Hematopoietic multipotent progenitor cell (in vitro differentiated cells): ENCODE measurements around the gene TMIGD3. TPM values are rescaled to one million over a fixed set of nuclear protein-coding genes. Genes with fewer than 3 reads are reported as not detected.

Experiments
- DNase-seq, 3 donors: peaks; one replicate each; pipeline ENCODE4 v3.0.0-alpha.2; 2011 to 2015; ENCODE audit warnings: low read depth in 2 of 3, low spot score in 2 of 3
- total RNA-seq: library from RNA; depleted of rRNA; stranded (reverse); fragments of >200 nt; gene quantifications from one replicate; pipeline ENCODE4 v1.2.3, GENCODE V29; 2012

TMIGD3 gene
- total RNA-seq, 1 donor, result 0.27 TPM

- peak in 2 of 3 donors; percentile 35 to 58 for DNase-seq
These were observed 26.6 kb downstream of the TMIGD3 start for GRCh38 chr1:111476761-111477309.

GRCh38 chr1:111476214-111476613, 27.2 kb downstream of the TMIGD3 start:
- DNase-seq, result no peak

- DNase-seq, result no peak
These were observed 27.7 kb downstream of the TMIGD3 start for GRCh38 chr1:111475701-111476100.

GRCh38 chr1:111474521-111474920, 28.9 kb downstream of the TMIGD3 start:
- DNase-seq, result no peak

- no peak for DNase-seq
These were observed 29.3 kb downstream of the TMIGD3 start for GRCh38 chr1:111474106-111474505.

- no peak for DNase-seq
These were observed 31.9 kb downstream of the TMIGD3 start for GRCh38 chr1:111471538-111471937.

GRCh38 chr1:111471012-111471411, 32.4 kb downstream of the TMIGD3 start:
- peak; percentile 45 to 96 (median 90) for DNase-seq

- no peak for DNase-seq
These were observed 32.8 kb downstream of the TMIGD3 start for GRCh38 chr1:111470596-111470995.

- DNase-seq, result no peak
These were observed 33.9 kb downstream of the TMIGD3 start for GRCh38 chr1:111469539-111469938.

- DNase-seq, result no peak
These were observed 34.7 kb downstream of the TMIGD3 start for GRCh38 chr1:111468717-111469100.

- DNase-seq, result no peak
These were observed 35.3 kb downstream of the TMIGD3 start for GRCh38 chr1:111467865-111468716.

- DNase-seq, result no peak
These were observed 37.0 kb downstream of the TMIGD3 start for GRCh38 chr1:111466480-111466879.

GRCh38 chr1:111465754-111466153, 37.7 kb downstream of the TMIGD3 start:
- no peak for DNase-seq

GRCh38 chr1:111463029-111463683, 40.3 kb downstream of the TMIGD3 start:
- no peak for DNase-seq

- no peak for DNase-seq
These were observed 40.9 kb downstream of the TMIGD3 start for GRCh38 chr1:111462370-111463028.

GRCh38 chr1:111461765-111462164, 41.7 kb downstream of the TMIGD3 start:
- no peak for DNase-seq

GRCh38 chr1:111455642-111456031, 47.8 kb downstream of the TMIGD3 start:
- no peak for DNase-seq

GRCh38 chr1:111454859-111455641, 48.4 kb downstream of the TMIGD3 start:
- no peak for DNase-seq

- DNase-seq, result no peak
These were observed 49.7 kb downstream of the TMIGD3 start for GRCh38 chr1:111453706-111454105.

GRCh38 chr1:111452581-111452980, 50.9 kb downstream of the TMIGD3 start:
- DNase-seq, result no peak

- DNase-seq, result no peak
These were observed 53.2 kb downstream of the TMIGD3 start for GRCh38 chr1:111450185-111450584.
